AG09309 (cell line): Measurements from ENCODE around the gene MXRA5.

Experiments
- DNase-seq: peaks from one replicate; pipeline ENCODE4 v3.0.0-alpha.2; 2010; ENCODE audit warnings: low read depth
- H3K4me3 ChIP-seq: 2 replicates; pipeline ENCODE4 v1.5.1; 2011; ENCODE audit warnings: mild to moderate bottlenecking, low read depth, low read length, moderate library complexity; ENCODE audit not compliant: control insufficient read depth
- CTCF ChIP-seq: IDR thresholded peaks from 2 replicates; pipeline ENCODE4 v1.5.1; 2011; ENCODE audit warnings: mild to moderate bottlenecking, low read depth, low read length, inconsistent platforms; ENCODE audit not compliant: insufficient read depth, control insufficient read depth; ENCODE audit errors: missing control alignments

The MXRA5 gene

GRCh38 chrX:3268829-3269228 is 77.6 kb downstream of the MXRA5 start:
- no peak for TF ChIP-seq CTCF
- DNase-seq = no peak
- no peak overlapping the region for H3K4me3 ChIP-seq

GRCh38 chrX:3263681-3264126 is 82.7 kb downstream of the MXRA5 start:
- DNase-seq = no peak
- no peak overlapping the region for H3K4me3 ChIP-seq
- TF ChIP-seq CTCF = no peak

GRCh38 chrX:3262901-3263300 is 83.6 kb downstream of the MXRA5 start:
- TF ChIP-seq CTCF = no peak
- H3K4me3 ChIP-seq = no peak overlapping the region
- no peak for DNase-seq
